ENCODE data around the gene CLDN12.
"Not testable (repeated sequence)": the region's sequence is repeated elsewhere in the genome, so short reads cannot be mapped to it uniquely, and the experiment has no call there.

CLDN12 gene

DNA sequence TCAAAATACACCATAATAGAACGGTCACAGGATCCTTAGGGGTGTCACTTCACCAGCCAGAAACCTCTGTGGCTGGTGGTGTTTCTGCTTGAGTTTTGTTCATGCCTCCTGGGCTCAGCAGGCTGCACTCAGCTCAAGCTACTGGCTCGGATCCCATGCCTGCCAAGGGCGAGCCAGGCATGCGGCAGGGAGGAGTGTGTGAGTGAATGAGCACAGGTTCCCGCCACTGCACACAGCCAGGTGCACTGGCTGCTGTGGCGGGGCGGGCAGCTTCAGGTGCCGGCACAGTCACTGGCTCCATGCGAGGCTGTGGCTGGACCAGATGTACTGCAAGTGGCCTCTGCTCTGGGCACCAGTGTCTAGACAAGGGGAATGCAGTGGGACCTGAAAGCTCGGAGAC is 29.5 kb downstream of the CLDN12 start:
- no peak for DNase-seq

DNA sequence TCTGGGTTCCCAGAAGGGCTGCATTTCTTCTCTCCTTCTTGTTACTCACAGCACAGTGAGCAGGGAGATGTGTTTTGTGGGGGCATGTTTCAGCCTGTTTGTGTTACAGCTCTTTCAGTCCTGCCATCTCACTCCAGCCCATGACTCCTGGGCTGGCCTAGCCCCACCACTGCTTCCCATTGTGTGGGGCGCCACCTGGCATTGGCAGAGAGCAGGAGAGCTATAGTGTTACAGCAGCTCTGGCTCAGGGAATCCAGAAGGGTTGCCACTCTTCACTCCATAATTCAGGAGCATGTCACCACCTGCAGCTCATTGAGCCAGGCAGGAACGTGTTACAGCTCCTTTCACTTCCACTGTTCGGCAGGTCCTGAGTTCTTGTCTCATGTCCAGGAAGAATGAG is 30.0 kb downstream of the CLDN12 start:
- DNase-seq, result no peak

DNA sequence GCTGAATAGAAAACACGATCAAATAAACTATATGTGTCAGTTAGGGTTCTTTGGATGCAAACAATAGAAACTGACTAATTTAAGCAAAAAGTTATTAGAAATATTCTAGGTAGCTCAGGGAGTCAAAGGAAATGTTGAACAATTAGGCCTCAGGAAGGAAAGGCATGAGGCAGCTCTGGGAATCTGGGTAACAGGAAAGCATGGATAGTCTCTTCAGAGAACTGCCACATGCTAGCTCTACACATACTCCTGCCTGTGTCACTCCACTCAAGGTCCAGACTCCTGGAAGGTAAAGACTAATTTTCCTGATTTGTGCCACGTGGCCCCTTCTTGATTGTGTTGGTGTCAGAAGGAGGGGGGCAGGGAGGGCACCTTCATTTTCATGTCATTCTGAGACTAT is 42.4 kb downstream of the CLDN12 start:
- no peak for DNase-seq

DNA sequence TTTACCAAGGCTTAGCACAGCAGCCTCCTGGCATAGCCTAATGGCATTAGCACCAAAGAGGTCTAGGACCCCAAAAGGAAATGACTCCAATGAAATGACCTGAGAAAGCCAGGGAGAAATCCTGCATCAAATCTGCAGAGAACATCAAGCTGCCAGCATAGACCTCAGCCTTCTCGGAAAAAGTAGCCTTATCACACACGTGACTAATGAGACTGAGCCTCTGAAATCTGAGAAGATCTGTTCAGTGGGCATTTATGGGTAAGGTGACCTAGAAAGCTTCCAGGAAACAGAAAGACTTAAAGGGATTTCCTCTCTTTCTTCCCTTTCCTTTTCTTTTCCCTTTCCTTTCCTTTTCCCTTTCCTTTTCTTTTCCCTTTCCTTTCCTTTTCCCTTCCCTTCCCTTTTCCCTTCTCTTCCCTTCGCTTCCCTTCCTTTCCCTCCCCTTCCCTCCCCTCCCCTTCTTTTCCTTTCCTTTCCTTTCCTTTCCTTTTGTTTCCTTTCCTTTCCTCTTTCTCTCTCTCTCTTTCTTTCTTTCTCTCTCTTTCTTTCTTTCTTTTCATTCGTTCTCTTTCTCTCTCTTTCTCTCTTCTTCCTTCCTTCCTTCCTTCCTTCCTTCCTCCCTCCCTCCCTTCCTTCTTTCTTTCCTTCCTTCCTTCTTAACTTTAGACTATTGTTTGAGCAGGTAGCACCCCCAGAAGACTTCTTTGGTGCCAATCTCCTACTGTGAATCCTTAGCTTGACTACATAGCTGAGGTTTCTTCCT is 43.1 kb downstream of the CLDN12 start:
- DNase-seq, result no peak

DNA sequence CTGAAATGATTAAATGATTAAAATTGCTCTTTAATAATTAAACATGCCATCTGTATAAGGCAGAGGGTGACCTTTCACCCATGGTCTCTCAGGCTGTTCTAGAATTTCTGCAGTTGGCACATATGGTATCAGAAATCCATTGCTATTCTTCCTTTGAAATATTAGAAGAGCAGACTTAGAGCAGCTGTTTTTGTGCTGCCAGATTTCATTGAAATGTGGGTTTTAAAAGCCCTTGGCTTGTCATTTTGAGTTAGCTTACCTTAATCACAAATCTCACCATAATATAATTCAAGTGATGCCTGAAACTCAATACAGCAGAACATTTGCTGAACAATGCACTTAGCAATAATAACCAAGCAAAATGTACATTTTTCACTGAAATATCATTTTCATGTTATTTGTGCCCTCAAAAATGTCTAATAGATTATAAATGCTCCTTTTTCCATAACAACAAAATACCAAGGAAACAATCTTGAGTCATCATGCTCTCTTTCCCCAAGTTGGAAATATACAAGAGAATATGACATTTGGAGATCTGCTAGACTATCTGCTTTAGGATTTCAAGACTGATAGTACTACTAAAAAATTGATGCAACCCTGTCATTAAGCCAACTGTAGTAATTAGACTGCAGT is 50.1 kb downstream of the CLDN12 start:
- DNase-seq, result no peak

DNA sequence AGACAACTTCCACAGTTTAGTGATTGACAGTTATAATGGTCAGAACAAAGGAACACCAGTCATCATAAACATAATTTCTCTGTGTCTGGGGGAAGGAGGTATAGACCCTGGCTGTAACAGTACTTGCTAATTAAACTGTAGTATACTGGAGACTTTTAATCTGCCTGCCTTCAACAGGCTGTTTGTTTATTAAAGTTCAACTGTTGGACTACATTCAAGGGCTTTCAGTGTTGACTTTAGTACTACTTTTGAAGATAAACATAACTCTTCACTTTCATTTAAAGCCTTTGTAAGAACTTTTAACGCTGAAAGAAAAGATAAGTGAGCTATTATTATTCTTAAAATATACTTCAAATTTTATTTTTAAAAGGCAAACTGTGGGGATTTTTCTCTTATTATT is 50.7 kb downstream of the CLDN12 start:
- DNase-seq, result no peak

DNA sequence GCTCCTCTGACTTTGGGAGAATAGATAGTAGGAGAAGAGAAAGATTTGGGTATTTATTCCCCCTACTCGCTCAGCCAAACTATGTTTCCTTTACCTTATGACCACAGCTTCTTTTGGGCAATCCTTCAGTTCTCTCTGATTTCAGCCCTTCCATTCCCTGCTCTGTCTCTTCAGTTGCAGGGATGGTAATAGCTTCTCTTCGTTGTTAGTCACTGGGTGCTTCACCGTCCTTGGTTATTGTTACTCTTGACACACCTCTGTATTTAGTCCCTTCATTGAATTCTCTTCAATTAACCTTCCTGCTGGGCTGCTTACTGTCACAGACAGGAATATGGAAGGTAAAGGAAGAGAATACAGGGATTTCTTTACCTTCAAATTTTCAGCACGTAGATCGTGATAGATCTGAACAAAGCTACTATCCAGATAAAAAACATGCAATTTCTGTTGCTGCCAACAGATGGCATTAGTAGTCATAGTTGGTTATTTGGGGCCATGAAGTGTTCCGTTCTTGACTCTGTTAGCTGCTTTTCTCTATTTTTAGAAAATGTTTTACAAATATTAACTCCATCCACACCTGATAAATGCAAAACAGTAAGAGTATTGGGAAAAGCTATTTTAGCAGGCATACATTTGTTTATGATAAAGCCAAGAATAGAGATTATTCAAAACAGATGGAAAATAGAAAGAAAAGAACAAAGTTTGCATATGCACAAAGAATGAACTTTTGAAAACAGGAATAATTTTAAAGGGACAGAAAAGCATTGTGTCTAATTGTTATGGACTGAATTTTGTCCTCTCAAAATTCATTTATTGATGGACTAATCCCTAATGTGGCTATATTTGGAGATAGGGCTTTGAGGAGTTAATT is 52.1 kb downstream of the CLDN12 start:
- DNase-seq, result peak in 2 of 56 donors; percentile 1 to 46

DNA sequence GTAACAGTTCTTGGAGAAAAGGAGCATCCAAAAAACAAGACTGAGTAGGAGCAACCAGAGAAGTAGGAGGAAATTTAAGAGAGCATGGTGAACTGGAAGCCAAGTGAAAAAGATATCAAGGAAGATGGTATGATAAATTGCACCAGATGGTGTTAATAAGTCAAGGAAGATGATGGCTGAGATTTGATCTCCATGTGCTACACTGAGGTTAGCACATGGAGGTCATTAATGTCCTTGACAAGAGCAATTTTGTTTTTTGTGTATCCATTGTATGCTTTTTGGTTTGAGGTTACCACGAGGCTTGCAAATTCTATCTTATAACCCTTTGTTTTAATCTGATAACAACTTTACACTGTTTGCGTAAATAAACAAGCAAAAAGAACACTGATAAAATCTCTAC is 54.8 kb downstream of the CLDN12 start:
- DNase-seq, result no peak

DNA sequence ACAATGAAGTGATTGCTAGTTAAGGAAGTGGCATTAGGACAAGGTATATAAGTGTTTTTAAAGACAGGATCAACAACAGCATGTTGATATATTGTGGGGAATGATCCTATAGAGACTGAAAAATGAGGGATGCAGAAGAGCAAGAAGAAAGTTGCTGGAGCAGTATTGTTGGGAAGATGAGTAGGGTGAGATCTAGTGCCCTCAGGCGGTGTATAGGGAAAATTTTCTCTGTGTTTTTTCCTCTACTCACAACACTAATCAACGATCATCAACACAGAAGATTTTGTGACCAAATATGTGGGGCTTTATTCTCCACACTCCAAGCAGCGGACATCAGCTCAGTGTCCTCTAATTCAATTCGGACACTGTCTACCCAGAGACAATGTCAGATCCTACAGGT is 56.6 kb downstream of the CLDN12 start:
- no peak for DNase-seq

DNA sequence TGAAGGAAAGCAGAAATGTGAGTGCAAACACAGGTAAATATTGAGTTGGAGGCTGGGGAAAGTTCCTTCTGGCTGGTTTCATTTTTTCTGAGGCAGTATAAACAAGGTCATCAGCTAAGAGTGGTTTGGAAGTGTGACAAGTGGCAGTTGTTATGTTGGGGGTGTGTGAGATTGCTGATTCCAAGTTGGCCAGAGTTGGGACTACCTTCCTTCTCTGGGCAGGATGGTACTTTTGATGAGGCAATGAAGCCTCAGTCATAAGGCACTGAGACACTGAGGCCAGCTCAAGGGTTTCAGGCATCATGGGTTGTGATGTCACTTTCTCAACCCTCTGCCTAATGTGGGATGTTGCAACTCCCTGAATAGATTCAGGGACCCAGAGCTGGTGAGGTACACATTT is 58.0 kb downstream of the CLDN12 start:
- DNase-seq, result no peak

DNA sequence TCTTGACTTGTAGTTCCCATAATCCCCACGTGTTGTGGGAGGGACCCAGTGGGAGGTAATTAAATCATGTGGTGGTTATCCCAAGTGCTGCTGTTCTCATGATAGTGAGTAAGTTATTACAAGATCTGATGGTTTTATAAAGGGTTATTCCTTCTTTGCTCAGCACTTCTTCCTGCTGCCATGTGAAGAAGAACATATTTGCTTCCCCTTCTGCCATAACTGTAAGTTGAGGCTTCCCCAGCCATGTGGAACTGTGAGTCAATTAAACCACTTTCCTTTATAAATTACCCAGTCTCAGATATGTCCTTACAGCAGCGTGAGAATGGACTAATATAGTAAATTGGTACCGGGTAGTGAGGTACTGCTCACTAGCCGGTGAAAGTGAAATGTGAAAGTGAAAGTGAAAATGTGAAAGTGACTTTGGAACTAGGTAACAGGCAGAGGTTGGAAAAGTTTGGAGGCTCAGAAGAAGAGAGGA is 59.9 kb downstream of the CLDN12 start:
- not testable (repeated sequence) for DNase-seq

Measured in amygdala (tissue), 56 donors.